GM21717 (cell line): ENCODE data around the gene DHX30.
"Not testable (repeated sequence)": the region's sequence is repeated elsewhere in the genome, so short reads cannot be mapped to it uniquely, and the experiment has no call there.

ENCODE experiments used
- ATAC-seq: cut with Tn5 transposase; IDR thresholded peaks from one replicate; pipeline ENCODE4 v1.9.1; 2021; ENCODE audit warnings: mild to moderate bottlenecking, moderate library complexity; ENCODE audit not compliant: unreplicated experiment

DHX30 gene, protein sequence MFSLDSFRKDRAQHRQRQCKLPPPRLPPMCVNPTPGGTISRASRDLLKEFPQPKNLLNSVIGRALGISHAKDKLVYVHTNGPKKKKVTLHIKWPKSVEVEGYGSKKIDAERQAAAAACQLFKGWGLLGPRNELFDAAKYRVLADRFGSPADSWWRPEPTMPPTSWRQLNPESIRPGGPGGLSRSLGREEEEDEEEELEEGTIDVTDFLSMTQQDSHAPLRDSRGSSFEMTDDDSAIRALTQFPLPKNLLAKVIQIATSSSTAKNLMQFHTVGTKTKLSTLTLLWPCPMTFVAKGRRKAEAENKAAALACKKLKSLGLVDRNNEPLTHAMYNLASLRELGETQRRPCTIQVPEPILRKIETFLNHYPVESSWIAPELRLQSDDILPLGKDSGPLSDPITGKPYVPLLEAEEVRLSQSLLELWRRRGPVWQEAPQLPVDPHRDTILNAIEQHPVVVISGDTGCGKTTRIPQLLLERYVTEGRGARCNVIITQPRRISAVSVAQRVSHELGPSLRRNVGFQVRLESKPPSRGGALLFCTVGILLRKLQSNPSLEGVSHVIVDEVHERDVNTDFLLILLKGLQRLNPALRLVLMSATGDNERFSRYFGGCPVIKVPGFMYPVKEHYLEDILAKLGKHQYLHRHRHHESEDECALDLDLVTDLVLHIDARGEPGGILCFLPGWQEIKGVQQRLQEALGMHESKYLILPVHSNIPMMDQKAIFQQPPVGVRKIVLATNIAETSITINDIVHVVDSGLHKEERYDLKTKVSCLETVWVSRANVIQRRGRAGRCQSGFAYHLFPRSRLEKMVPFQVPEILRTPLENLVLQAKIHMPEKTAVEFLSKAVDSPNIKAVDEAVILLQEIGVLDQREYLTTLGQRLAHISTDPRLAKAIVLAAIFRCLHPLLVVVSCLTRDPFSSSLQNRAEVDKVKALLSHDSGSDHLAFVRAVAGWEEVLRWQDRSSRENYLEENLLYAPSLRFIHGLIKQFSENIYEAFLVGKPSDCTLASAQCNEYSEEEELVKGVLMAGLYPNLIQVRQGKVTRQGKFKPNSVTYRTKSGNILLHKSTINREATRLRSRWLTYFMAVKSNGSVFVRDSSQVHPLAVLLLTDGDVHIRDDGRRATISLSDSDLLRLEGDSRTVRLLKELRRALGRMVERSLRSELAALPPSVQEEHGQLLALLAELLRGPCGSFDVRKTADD

DNA sequence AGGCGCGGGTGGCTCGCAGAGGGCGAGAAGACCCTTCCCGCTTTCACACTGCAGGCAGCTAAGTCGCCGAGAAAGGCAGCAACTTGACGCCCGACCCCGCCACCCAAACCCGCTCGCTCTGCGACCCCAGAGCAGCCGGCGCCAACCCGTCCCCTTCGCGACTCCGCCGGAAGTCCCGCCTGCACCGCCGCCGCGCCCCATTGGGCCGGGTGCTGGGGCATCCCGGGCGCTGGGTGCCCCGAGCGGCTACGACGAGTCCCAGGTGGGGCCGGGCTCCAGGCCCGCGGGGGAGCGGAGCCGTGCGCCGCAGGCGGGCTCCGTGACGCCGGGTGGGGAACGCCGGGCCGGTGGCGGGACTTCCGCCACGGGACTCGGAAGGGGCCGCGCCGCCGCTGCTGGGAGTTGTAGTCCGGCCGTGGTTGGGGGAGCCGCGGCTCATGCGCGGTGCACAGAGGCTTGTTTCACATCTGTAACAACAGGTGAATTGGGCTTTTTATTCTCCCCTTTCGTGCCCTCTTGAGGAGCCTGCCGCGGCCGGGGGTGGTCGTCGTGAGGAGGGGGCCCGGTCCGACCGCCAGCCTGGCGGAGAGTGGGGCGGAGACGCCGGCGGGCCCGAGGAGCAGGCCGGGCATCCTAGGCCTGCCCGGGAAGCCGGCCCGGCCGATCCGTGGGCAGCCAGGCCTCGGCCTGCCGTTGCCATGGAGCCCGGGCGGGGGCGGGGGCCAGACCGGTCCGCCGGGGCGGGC is at the start of gene DHX30:
Gene DHX30 (plus strand): TSS at position 405 of the 746 bp plus-strand sequence. CDS start 7,546 bp downstream, outside the sequence.
- peak; percentile 81 for ATAC-seq

GRCh38 chr3:47758261-47759025 is 44.5 kb upstream of the DHX30 start:
- ATAC-seq, result no peak

- ATAC-seq, result not testable (repeated sequence)
These were observed 42.7 kb upstream of the DHX30 start for GRCh38 chr3:47760207-47760606.

DNA sequence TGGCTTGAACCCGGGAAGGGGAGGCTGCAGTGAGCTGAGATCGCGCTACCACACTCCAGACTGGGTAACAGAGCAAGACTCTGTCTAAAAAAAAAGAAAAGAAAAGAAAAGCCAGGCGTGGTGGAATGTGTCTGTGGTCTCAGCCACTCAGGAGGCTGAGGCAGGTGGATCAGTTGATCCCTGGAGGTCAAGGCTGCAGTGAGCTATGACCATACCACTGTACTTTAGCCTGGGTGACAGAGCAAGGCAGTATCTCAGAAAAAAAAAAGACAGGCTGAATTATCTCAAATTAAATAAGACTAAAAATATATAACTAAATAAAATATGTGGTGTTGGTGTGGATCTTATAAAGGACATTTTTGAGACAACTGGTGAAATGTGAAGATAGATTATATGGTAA is 41.9 kb upstream of the DHX30 start:
- no peak for ATAC-seq

DNA sequence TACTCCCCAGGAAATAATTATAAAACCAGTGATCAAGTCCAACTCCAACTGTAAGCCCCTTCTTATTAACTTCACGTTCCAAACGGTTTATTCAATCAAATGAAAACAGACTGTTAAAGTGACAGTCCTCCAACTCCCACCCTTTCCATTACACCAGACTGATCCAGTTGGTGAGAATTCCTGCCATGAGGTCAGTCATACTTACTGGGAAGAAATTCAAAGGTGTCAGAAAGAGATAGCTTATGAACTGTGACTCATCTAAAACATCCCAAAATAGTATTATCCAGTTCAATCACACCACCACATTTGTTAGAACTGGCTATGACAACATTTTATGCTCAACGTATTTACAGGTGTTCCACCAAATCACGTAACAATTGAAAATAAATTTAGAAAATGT is 40.7 kb upstream of the DHX30 start:
- no peak for ATAC-seq

GRCh38 chr3:47766186-47766585 is 36.8 kb upstream of the DHX30 start:
- ATAC-seq, result no peak

- ATAC-seq, result no peak
These were observed 30.9 kb upstream of the DHX30 start for GRCh38 chr3:47772047-47772446.

GRCh38 chr3:47772788-47773187 is 30.1 kb upstream of the DHX30 start:
- ATAC-seq, result no peak

DNA sequence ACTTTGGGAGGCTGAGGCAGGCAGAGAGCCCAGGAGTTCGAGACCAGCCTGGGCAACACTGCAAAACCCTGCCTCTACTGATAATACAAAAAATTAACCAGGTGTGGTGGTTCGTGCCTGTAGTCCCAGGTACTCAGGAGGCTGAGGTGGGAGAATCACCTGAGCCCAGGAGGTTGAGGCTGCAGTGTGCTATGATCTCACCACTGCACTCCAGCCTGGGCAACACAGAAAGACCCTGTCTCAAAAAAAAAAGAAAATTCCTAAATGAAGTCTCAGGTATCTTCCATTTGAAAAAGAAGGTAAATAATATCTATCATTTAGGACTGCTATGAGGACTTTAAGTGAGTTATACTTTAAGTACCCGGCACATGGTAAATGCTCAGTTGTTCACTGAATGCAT is 24.2 kb upstream of the DHX30 start:
- ATAC-seq, result no peak

DNA sequence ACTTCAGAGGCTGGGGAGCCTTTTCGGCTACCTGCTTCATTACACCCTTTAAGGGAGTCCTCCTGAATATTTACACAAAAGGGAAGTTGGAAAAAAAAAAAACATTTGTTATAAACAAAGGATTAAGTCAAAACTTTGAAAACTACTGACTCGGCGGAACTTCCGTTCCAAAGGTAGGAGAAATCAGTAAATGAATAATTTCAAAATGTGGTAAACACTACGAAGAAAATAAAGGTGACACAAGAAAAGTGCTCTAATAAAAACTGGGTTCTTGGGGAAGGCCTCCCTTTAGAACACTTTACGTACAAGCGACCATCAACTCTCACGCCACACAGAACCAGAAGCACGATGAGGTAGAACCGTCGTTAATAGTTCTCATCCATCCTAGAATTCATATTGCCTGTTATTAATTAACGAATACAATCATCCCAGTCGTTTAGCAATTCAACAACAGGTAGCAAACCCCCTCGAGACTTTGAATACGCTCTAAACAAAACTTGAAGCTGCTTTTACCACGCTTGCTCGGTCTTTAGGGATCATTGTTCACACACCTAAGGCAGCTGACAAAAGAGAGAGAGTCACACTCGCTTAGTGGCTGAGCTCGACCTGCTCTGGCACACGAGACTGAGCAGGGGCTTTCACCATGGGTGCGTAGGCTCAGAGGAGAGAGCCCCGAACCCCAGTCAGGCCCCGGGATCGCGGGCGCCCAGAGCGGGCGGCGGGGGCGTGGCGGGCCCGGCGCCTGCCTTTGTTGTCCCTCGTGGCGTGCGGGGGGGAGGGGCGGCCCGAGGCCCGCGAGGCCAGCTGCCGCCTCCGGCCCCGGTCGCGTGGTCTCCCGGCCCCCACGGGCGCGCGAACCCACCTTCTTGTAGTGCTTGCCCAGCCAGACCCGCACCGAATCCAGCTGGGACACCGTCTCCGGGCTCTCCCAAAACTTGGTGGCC is 21.9 kb upstream of the DHX30 start:
- peak; percentile 33 for ATAC-seq

DNA sequence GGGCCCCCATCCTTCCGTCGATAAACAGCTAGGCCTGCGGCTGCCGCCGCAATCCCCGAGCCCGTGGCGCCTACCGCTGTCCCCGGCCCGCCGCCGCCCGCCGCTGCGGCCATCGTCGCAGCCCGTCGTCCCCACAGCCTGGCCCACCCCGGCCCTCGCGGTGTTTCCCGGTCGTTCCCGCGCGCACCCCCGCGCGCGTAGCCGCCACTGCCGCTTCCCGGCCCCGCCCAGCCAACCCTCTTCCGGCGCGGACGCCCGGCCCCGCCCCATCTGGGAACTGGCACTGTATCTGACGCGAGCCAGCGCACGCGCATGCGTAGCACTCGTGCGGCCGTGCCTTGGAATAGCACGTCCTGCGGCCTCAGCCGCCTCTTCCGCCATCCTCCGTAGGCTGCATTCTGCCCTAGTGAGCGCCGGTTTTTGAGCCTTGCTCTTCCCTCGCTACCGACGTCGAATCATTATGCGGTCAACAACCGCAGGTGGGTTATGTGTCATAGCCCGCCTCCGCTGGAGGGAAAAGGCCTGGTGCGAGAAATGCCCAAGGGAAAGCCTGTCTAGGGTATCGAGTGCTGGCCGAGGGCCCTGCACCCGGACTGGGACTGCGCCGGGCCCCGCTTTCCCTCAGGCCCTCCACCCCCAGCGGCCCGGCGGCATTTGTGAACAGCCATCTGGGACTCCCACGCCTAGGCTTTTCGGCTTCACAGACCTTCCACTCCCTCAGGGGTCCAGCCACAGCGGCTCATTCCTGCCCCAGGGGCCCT is 21.1 kb upstream of the DHX30 start, which contains the start of gene SMARCC1:
Gene SMARCC1 (minus strand): TSS at position 209 of the 761 bp plus-strand sequence. CDS start 96 bp downstream, at position 113.
- peak; percentile 80 for ATAC-seq

DNA sequence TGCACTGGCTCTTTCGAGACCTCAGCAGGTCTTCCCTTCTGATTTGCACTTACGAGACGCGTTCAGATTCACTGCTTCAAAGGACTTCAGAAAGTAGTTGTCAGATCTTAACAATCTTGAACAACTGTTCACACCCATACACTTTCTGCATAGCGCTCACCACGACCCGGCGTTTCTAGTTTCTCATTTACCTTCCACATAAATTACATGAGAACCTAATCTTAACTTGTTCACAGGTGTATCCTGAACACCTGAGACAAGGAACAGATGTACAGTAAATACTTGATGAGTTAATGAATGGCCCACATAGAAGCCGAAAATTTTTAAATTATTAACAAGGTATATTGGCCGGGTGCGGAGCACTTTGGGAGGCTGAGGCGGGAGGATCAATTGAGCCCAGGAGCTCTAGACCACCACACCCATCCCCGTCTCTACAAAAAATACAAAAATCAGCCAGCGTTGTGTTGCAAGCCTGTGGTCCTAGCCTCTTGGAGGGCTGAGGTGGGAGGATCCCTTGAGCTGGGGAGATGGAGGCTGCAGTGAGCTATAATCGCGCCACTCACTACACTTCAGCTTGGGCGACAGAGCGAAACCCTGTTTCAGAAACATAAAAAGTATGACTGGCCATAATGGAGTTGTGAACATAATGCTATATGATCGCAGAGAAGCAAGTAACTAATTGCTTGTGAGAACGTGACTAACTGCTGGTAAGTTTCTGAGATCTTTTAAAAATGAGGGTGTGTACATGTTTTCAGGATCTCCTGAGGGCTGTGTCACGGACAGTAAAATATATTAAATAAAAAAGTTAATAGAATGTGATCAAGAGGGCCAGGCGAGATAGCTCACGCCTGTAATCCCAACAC is 20.3 kb upstream of the DHX30 start:
- no peak for ATAC-seq

DNA sequence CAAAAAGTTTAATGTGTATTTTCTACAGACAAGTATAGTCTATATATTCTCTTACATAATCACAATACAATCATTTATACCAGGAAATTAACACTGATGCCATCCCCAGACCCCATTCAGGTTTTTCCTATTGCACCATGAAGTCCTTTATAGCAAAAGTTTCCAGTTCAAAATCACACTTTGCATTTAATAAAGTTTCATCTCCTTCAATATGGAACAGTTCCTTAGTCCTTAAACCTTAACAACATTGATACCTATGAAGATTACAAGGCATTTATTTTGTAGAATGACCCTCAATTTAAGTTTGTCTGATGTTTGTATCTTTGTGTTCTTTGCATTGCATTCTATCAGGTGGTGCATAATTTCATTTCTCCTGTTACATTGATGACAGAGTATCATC is 19.3 kb upstream of the DHX30 start:
- ATAC-seq, result no peak

GRCh38 chr3:47791193-47791855 is 11.6 kb upstream of the DHX30 start:
- no peak for ATAC-seq

DNA sequence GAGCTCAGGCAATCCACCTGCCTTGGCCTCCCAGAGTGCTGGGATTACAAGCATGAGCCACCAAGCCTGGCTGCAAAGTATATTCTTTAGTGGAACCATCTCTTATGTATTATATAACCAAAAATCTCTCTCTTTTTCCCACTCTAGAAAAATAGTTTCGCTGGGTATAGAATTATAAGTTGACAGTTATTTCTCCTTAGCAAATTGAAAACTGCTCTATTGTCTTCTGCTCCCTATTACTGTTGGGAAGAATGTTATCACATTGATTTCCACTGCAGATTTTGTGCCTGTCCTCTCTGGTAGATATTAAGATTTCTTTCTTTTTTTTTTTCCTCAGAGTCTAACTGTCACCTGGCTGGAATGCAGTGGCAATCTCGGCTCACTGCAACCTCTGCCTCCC is 10.2 kb upstream of the DHX30 start:
- no peak for ATAC-seq

DNA sequence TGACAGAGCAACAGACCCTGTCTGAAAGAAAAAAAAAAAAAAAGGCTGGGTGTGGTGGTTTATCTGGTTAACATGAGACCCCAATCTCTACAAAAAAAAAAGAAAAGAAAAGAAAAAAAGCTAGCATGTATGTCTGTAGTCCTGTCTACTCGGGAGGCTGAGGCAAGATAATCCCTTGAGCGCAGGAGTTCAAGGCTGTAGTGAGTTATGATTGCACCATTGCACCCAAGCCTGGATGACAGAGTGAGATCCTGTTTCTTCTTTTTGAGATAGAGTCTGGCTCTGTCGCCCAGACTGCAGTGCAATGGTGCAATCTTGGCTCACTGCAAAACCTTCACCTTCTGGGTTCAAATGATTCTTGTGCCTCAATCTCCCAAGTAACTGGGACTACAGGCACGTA is 8.4 kb upstream of the DHX30 start:
- ATAC-seq, result no peak
